GM12878 (cell line): ENCODE data around the gene SAMD4A.

ENCODE experiments used
- EGR1 ChIP-seq, 2 experiments: IDR thresholded peaks; 1 replicate in 1 of 2; 2 replicates in 1 of 2; pipeline ENCODE4 v1.6.1; 2011 to 2012; ENCODE audit warnings: low read depth in 2 of 2, low read length in 2 of 2, borderline replicate concordance in 1 of 2, mild to moderate bottlenecking in 1 of 2, moderate library complexity in 1 of 2
- EZH2 ChIP-seq: IDR thresholded peaks from 2 replicates; pipeline ENCODE4 v1.6.1; 2012; ENCODE audit warnings: low read depth, mild to moderate bottlenecking, control low read depth, inconsistent platforms, low read length, borderline replicate concordance; ENCODE audit not compliant: control insufficient read depth
- NFYB ChIP-seq: IDR thresholded peaks from 2 replicates; pipeline ENCODE4 v1.6.1; 2011; ENCODE audit warnings: low read depth, mild to moderate bottlenecking, low read length, improper control_type of control experiment, moderate library complexity; ENCODE audit not compliant: insufficient read depth
- TAF1 ChIP-seq: IDR thresholded peaks from 2 replicates; pipeline ENCODE4 v1.6.1; 2011; ENCODE audit warnings: mild to moderate bottlenecking, low read depth, low read length, borderline replicate concordance
- TF ChIP-seq, protein P1 (sequence below), 3 experiments: IDR thresholded peaks in 2 of 3; conservative IDR thresholded peaks in 1 of 3; 2 replicates each; pipeline ENCODE4 v1.5.1; 2011; ENCODE audit warnings: low read depth in 3 of 3, low read length in 3 of 3, mild to moderate bottlenecking in 3 of 3, control low read depth in 2 of 3, moderate library complexity in 2 of 3, inconsistent platforms in 1 of 3, mixed read lengths in 1 of 3; ENCODE audit not compliant: control insufficient read depth in 2 of 3, insufficient read depth in 1 of 3; ENCODE audit errors: extremely low read depth in 1 of 3
- TF ChIP-seq, protein P2 (sequence below): IDR thresholded peaks from 2 replicates; pipeline ENCODE4 v1.6.1; 2012; ENCODE audit warnings: mild to moderate bottlenecking, low read depth, low read length

DNA sequence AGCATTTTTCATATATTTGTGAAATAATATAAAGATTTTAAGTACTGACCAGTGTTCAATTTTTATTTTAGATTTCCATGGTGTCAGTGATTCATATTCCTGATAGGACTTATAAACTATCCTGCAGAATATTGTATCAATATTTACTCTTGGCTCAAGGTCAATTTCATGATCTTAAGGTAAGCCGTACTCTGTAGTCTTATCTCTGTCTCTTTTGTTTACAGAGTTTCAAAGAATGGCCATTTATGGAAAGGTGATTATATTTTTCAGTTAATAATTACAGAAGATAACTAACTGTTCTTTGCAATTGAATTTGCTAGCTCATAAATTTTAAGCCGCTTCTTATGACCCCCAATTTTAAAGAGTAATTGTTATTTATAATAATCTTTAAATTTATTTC lies 29.3 kb upstream of the SAMD4A start:
- TF ChIP-seq TAF1 (no peak), NFYB (no peak), EZH2 (no peak), EGR1 (IDR thresholded peaks at IDR 0.05; ENCODE audit: borderline replicate concordance in 1 of 2, low read depth in 2 of 2, low read length in 2 of 2) (no peak)
- TF ChIP-seq, protein P1, sequence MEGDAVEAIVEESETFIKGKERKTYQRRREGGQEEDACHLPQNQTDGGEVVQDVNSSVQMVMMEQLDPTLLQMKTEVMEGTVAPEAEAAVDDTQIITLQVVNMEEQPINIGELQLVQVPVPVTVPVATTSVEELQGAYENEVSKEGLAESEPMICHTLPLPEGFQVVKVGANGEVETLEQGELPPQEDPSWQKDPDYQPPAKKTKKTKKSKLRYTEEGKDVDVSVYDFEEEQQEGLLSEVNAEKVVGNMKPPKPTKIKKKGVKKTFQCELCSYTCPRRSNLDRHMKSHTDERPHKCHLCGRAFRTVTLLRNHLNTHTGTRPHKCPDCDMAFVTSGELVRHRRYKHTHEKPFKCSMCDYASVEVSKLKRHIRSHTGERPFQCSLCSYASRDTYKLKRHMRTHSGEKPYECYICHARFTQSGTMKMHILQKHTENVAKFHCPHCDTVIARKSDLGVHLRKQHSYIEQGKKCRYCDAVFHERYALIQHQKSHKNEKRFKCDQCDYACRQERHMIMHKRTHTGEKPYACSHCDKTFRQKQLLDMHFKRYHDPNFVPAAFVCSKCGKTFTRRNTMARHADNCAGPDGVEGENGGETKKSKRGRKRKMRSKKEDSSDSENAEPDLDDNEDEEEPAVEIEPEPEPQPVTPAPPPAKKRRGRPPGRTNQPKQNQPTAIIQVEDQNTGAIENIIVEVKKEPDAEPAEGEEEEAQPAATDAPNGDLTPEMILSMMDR (IDR thresholded peaks at IDR 0.05 in 2 of 3, conservative IDR thresholded peaks at IDR 0.05 in 1 of 3; ENCODE audit: control insufficient read depth in 2 of 3, extremely low read depth in 1 of 3, insufficient read depth in 1 of 3, low read depth in 3 of 3, low read length in 3 of 3): no peak
- TF ChIP-seq, protein P2, sequence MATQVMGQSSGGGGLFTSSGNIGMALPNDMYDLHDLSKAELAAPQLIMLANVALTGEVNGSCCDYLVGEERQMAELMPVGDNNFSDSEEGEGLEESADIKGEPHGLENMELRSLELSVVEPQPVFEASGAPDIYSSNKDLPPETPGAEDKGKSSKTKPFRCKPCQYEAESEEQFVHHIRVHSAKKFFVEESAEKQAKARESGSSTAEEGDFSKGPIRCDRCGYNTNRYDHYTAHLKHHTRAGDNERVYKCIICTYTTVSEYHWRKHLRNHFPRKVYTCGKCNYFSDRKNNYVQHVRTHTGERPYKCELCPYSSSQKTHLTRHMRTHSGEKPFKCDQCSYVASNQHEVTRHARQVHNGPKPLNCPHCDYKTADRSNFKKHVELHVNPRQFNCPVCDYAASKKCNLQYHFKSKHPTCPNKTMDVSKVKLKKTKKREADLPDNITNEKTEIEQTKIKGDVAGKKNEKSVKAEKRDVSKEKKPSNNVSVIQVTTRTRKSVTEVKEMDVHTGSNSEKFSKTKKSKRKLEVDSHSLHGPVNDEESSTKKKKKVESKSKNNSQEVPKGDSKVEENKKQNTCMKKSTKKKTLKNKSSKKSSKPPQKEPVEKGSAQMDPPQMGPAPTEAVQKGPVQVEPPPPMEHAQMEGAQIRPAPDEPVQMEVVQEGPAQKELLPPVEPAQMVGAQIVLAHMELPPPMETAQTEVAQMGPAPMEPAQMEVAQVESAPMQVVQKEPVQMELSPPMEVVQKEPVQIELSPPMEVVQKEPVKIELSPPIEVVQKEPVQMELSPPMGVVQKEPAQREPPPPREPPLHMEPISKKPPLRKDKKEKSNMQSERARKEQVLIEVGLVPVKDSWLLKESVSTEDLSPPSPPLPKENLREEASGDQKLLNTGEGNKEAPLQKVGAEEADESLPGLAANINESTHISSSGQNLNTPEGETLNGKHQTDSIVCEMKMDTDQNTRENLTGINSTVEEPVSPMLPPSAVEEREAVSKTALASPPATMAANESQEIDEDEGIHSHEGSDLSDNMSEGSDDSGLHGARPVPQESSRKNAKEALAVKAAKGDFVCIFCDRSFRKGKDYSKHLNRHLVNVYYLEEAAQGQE: no peak
